Thyroid gland (tissue), 4 donors: ENCODE measurements around the gene ACACB. TPM values are rescaled to one million over a fixed set of nuclear protein-coding genes. Genes with fewer than 3 reads are reported as not detected.

ENCODE experiments used
- DNase-seq, 2 donors: peaks; one replicate each; pipeline ENCODE4 v3.0.0-alpha.2; 2019
- H3K27ac ChIP-seq, 3 donors: fragments of 200-600 bp; sonication (generic); 1 replicate in 2 of 3; 2 replicates in 1 of 3; pipeline ENCODE4 v1.5.1; 2016 to 2019; ENCODE audit warnings: mild to moderate bottlenecking in 1 of 3, moderate library complexity in 1 of 3
- H3K27me3 ChIP-seq: fragments of 200-600 bp; sonication (generic); one replicate; pipeline ENCODE4 v1.5.1; 2019
- H3K36me3 ChIP-seq, 2 donors: fragments of 200-600 bp; sonication (generic); one replicate each; pipeline ENCODE4 v1.5.1; 2016 to 2019
- H3K4me1 ChIP-seq, 2 donors: fragments of 200-600 bp; sonication (generic); one replicate each; pipeline ENCODE4 v1.5.1; 2017 to 2019
- H3K4me3 ChIP-seq, 3 donors: fragments of 200-600 bp; sonication (generic); replicated peaks in 1 of 3; 1 replicate in 2 of 3; 2 replicates in 1 of 3; pipeline ENCODE4 v1.5.1; 2016; ENCODE audit warnings: mild to moderate bottlenecking in 1 of 3
- H3K9me3 ChIP-seq: fragments of 200-600 bp; sonication (generic); one replicate; pipeline ENCODE4 v1.5.1; 2017
- CTCF ChIP-seq, 6 experiments: fragments of 200-600 bp in 3 of 6; fragments of 450-650 bp in 3 of 6; sonication (generic) in 3 of 6; IDR thresholded peaks; one replicate each; pipeline ENCODE4 v1.5.1; 2016 to 2019; ENCODE audit warnings: antibody characterized with exemption in 6 of 6, mild to moderate bottlenecking in 2 of 6, inconsistent platforms in 1 of 6, moderate library complexity in 1 of 6
- POLR2A ChIP-seq, 2 donors: fragments of 450-650 bp; IDR thresholded peaks; one replicate each; pipeline ENCODE4 v1.6.1; 2017; ENCODE audit warnings: antibody characterized with exemption in 2 of 2, mild to moderate bottlenecking in 2 of 2, moderate library complexity in 1 of 2
- WGBS, 2 donors: methylation state at CpG; one replicate each; pipeline ENCODE4 v1.1.5; 2017; 5-methylcytosine and 5-hydroxymethylcytosine counted together
- intact Hi-C: fragments of 100-400 bp; cut with DNase I; formaldehyde crosslinking; loops from one replicate; pipeline ENCODE4 v1.15.1; 2023
- total RNA-seq, 4 donors: library from RNA; depleted of rRNA; stranded (reverse); fragments of >200 nt; gene quantifications; one replicate each; pipeline ENCODE4 v1.2.3, GENCODE V29; 2016

Gene ACACB
- total RNA-seq, 4 donors from 2014 or later = 115 to 178 (median 140) TPM

GRCh38 chr12:109264095-109264942, 147.9 kb downstream of the ACACB start:
- 53 to 65% methylated on average over 18 to 23 of the region's 23 CpGs for WGBS, 2 donors
- no peak overlapping the region for H3K27ac ChIP-seq
- H3K4me3 ChIP-seq = no peak overlapping the region
- intact Hi-C loops = loop anchor here (10.0 kb wide), 1 partner anchor 120 kb away; no protein-coding TSS in a partner anchor
- H3K4me1 ChIP-seq = no peaks in the 10 kb centered on the region
- no peaks in the 10 kb centered on the region for H3K27me3 ChIP-seq
- H3K9me3 ChIP-seq = no peaks in the 10 kb centered on the region
- no peak for TF ChIP-seq POLR2A (IDR thresholded peaks at IDR 0.05)
- peak; percentile 37 to 77 (median 58) for TF ChIP-seq CTCF (IDR thresholded peaks at IDR 0.05)
- peak; percentile 64 to 77 for DNase-seq
- peaks cover 74 to 75% of the 10 kb centered on the region in 2 donors for H3K36me3 ChIP-seq

GRCh38 chr12:109264943-109265650, 148.7 kb downstream of the ACACB start:
- H3K27ac ChIP-seq = no peak overlapping the region
- peaks cover 67% of the 10 kb centered on the region in 2 donors for H3K36me3 ChIP-seq
- WGBS, 2 donors = 88 to 94% methylated on average over 27 of the region's 27 CpGs
- TF ChIP-seq CTCF (IDR thresholded peaks at IDR 0.05) (no peak), POLR2A (IDR thresholded peaks at IDR 0.05) (no peak)
- DNase-seq = no peak
- H3K27me3 ChIP-seq = no peaks in the 10 kb centered on the region
- H3K4me3 ChIP-seq = no peak overlapping the region
- H3K9me3 ChIP-seq = no peaks in the 10 kb centered on the region
- no peaks in the 10 kb centered on the region for H3K4me1 ChIP-seq
- intact Hi-C loops = loop anchor here (10.0 kb wide), 1 partner anchor 120 kb away; no protein-coding TSS in a partner anchor

- WGBS, 2 donors = 83 to 90% methylated on average over 14 to 16 of the region's 16 CpGs
- no peaks in the 10 kb centered on the region for H3K4me1 ChIP-seq
- no peaks in the 10 kb centered on the region for H3K27me3 ChIP-seq
- no peak for DNase-seq
- no peaks in the 10 kb centered on the region for H3K9me3 ChIP-seq
- no peak overlapping the region for H3K27ac ChIP-seq
- H3K4me3 ChIP-seq = no peak overlapping the region
- peaks cover 55 to 66% of the 10 kb centered on the region in 2 donors for H3K36me3 ChIP-seq
- intact Hi-C loops = loop anchor here (10.0 kb wide), 1 partner anchor 119 kb away; no protein-coding TSS in a partner anchor
- TF ChIP-seq CTCF (IDR thresholded peaks at IDR 0.05) (no peak), POLR2A (IDR thresholded peaks at IDR 0.05) (no peak)
Measured at GRCh38 chr12:109266106-109266879, 149.9 kb downstream of the ACACB start.

GRCh38 chr12:109267361-109267760, 151.0 kb downstream of the ACACB start:
- TF ChIP-seq CTCF (IDR thresholded peaks at IDR 0.05) = no peak
- TF ChIP-seq POLR2A (IDR thresholded peaks at IDR 0.05) = no peak
- no peaks in the 10 kb centered on the region for H3K9me3 ChIP-seq
- intact Hi-C loops = loop anchor here (10.0 kb wide), 1 partner anchor 117 kb away; no protein-coding TSS in a partner anchor
- H3K27ac ChIP-seq = no peak overlapping the region
- no peak overlapping the region for H3K4me3 ChIP-seq
- WGBS, 2 donors = 89 to 92% methylated on average over 7 to 11 of the region's 14 CpGs
- H3K27me3 ChIP-seq = no peaks in the 10 kb centered on the region
- no peak for DNase-seq
- H3K36me3 ChIP-seq = peaks cover 51 to 59% of the 10 kb centered on the region in 2 donors
- no peaks in the 10 kb centered on the region for H3K4me1 ChIP-seq
